HEK293 (cell line): Measurements from ENCODE around the gene STK10.

Source experiments
- CTCF ChIA-PET: fragments of 350-600 bp; formaldehyde crosslinking; extraction: SDS; loops from one replicate; lab custom pipeline; 2021; ENCODE audit warnings: antibody characterized with exemption; lab: Yijun Ruan, JAX
- POLR2A ChIA-PET: fragments of 300-600 bp; formaldehyde crosslinking; extraction: SDS; loops from one replicate; lab custom pipeline; 2020; ENCODE audit warnings: antibody characterized with exemption, inconsistent platforms; lab: Yijun Ruan, JAX
- H3K27ac ChIP-seq: fragments of 200-500 bp; sonication (Bioruptor generic); 2 replicates; pipeline ENCODE4 v1.5.1; 2014; ENCODE audit warnings: low read depth, low read length, control low read depth, inconsistent platforms; ENCODE audit errors: extremely low read depth
- H3K36me3 ChIP-seq, 2 experiments: fragments of 200-500 bp in 1 of 2; sonication (Bioruptor generic) in 1 of 2; 1 replicate in 1 of 2; 2 replicates in 1 of 2; pipeline ENCODE4 v1.5.1; 2014 to 2017; ENCODE audit warnings: inconsistent platforms in 2 of 2, low read length in 2 of 2; ENCODE audit not compliant: control insufficient read depth in 2 of 2, insufficient read depth in 1 of 2
- H3K4me1 ChIP-seq: fragments of 200-500 bp; sonication (Bioruptor generic); 2 replicates; pipeline ENCODE4 v1.5.1; 2014; ENCODE audit warnings: mild to moderate bottlenecking, low read length, inconsistent platforms; ENCODE audit not compliant: control insufficient read depth, insufficient read depth
- H3K4me3 ChIP-seq: 2 replicates; pipeline ENCODE4 v1.5.1; 2011; ENCODE audit warnings: low read depth, mild to moderate bottlenecking, control low read depth, low read length, moderate library complexity
- H3K9me3 ChIP-seq: fragments of 200-500 bp; sonication (Bioruptor generic); 2 replicates; pipeline ENCODE4 v1.5.1; 2014; ENCODE audit warnings: low read depth, low read length, inconsistent platforms; ENCODE audit not compliant: control insufficient read depth, insufficient read depth
- ZFP69B ChIP-seq: fragments of 450-650 bp; formaldehyde crosslinking; IDR thresholded peaks from 2 replicates; pipeline ENCODE4 v1.5.1; 2016; ENCODE audit warnings: missing biosample characterization, missing genetic modification characterization
- ZNF112 ChIP-seq: fragments of 450-650 bp; formaldehyde crosslinking; IDR thresholded peaks from 2 replicates; pipeline ENCODE4 v1.5.0; 2017; ENCODE audit warnings: missing biosample characterization, missing genetic modification characterization
- ZNF202 ChIP-seq: fragments of 450-650 bp; formaldehyde crosslinking; IDR thresholded peaks from 2 replicates; pipeline ENCODE4 v1.5.1; 2016; ENCODE audit warnings: missing biosample characterization, missing genetic modification characterization, borderline replicate concordance
- ZNF600 ChIP-seq: fragments of 450-650 bp; formaldehyde crosslinking; IDR thresholded peaks from 2 replicates; pipeline ENCODE4 v1.5.1; 2016; ENCODE audit warnings: missing biosample characterization, missing genetic modification characterization
- ZNF654 ChIP-seq: fragments of 450-650 bp; formaldehyde crosslinking; IDR thresholded peaks from 2 replicates; pipeline ENCODE4 v1.5.1; 2016; ENCODE audit warnings: low read depth, missing biosample characterization, missing genetic modification characterization
- ZNF791 ChIP-seq: fragments of 450-650 bp; formaldehyde crosslinking; IDR thresholded peaks from 2 replicates; pipeline ENCODE4 v1.5.1; 2016; ENCODE audit warnings: missing biosample characterization, missing genetic modification characterization
- TF ChIP-seq, protein P1 (sequence below): fragments of 450-650 bp; formaldehyde crosslinking; IDR thresholded peaks from 2 replicates; pipeline ENCODE4 v1.5.1; 2016; ENCODE audit warnings: missing biosample characterization, missing genetic modification characterization
- TF ChIP-seq, protein P2 (sequence below): fragments of 450-650 bp; formaldehyde crosslinking; IDR thresholded peaks from 2 replicates; pipeline ENCODE4 v1.5.1; 2017; ENCODE audit warnings: missing biosample characterization, missing genetic modification characterization
- TF ChIP-seq, protein P3 (sequence below): fragments of 450-650 bp; formaldehyde crosslinking; IDR thresholded peaks from 2 replicates; pipeline ENCODE4 v1.5.1; 2016; ENCODE audit warnings: missing biosample characterization, missing genetic modification characterization

STK10 gene

DNA sequence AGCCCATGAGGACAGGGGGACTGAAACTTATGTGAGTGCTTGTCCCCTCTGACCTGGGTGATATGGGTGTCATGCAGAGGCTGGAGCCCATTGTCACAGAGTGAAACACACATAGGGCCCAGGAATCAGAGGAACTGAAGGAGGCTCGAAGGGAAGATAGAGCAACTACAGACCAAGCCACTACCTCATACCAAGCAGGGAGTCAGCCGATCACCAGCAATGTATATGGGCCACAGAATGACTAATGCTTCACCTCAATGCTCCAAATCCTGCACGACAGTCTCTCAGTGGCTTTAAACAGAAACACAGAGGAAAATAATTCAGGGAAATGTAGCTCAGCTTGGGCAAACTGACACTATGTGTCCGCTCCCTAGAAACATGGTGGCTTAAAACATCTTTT is 172.7 kb downstream of the STK10 start:
- no peaks in the 10 kb centered on the region; a peak in 1 of 3 replicates for H3K36me3 ChIP-seq
- no peak overlapping the region for H3K27ac ChIP-seq
- POLR2A ChIA-PET = no interaction called here
- no peak for TF ChIP-seq ZNF600 (tag by site-specific recombination)
- TF ChIP-seq, protein P1, sequence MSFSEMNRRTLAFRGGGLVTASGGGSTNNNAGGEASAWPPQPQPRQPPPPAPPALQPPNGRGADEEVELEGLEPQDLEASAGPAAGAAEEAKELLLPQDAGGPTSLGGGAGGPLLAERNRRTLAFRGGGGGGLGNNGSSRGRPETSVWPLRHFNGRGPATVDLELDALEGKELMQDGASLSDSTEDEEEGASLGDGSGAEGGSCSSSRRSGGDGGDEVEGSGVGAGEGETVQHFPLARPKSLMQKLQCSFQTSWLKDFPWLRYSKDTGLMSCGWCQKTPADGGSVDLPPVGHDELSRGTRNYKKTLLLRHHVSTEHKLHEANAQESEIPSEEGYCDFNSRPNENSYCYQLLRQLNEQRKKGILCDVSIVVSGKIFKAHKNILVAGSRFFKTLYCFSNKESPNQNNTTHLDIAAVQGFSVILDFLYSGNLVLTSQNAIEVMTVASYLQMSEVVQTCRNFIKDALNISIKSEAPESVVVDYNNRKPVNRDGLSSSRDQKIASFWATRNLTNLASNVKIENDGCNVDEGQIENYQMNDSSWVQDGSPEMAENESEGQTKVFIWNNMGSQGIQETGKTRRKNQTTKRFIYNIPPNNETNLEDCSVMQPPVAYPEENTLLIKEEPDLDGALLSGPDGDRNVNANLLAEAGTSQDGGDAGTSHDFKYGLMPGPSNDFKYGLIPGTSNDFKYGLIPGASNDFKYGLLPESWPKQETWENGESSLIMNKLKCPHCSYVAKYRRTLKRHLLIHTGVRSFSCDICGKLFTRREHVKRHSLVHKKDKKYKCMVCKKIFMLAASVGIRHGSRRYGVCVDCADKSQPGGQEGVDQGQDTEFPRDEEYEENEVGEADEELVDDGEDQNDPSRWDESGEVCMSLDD (tag by site-specific recombination) = no peak
- TF ChIP-seq, protein P2, sequence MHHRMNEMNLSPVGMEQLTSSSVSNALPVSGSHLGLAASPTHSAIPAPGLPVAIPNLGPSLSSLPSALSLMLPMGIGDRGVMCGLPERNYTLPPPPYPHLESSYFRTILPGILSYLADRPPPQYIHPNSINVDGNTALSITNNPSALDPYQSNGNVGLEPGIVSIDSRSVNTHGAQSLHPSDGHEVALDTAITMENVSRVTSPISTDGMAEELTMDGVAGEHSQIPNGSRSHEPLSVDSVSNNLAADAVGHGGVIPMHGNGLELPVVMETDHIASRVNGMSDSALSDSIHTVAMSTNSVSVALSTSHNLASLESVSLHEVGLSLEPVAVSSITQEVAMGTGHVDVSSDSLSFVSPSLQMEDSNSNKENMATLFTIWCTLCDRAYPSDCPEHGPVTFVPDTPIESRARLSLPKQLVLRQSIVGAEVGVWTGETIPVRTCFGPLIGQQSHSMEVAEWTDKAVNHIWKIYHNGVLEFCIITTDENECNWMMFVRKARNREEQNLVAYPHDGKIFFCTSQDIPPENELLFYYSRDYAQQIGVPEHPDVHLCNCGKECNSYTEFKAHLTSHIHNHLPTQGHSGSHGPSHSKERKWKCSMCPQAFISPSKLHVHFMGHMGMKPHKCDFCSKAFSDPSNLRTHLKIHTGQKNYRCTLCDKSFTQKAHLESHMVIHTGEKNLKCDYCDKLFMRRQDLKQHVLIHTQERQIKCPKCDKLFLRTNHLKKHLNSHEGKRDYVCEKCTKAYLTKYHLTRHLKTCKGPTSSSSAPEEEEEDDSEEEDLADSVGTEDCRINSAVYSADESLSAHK (tag by site-specific recombination) = no peak
- no peak for TF ChIP-seq ZNF791
- no peak overlapping the region for H3K4me3 ChIP-seq
- H3K4me1 ChIP-seq = no peaks in the 10 kb centered on the region
- no peaks in the 10 kb centered on the region for H3K9me3 ChIP-seq
- CTCF ChIA-PET = interaction anchor here (0.6 to 1.1 kb wide), 2 partner anchors 44 to 102 kb away, joined by 3 to 5 read pairs; no protein-coding TSS in a partner anchor

DNA sequence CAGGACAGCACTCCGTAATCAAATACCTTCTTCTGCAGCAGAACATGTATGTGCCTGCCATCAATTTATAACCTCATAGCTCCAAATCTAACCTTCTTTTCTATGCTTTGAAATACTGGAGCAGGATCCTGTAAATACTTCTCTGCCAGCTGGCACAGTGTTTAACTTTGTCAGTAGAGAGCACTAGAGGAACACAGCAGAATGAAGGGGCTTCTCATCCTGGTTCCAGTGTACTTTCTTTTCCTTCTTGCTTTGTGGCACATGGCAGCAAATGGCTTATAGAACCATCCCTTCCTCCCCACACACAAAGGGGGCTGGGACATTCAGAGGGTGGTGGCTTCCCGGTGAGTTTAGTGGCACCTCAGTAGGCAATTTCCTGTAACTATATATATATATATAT is 177.7 kb downstream of the STK10 start:
- CTCF ChIA-PET = interaction anchor here (0.6 to 1.8 kb wide), 4 partner anchors 14 to 291 kb away, joined by 3 to 12 read pairs (median 8); no protein-coding TSS in a partner anchor
- peaks cover 4% of the 10 kb centered on the region; the same call in 1 of the 2 replicates for H3K4me1 ChIP-seq
- TF ChIP-seq ZNF202 (tag by site-specific recombination) = no peak
- TF ChIP-seq, protein P3, sequence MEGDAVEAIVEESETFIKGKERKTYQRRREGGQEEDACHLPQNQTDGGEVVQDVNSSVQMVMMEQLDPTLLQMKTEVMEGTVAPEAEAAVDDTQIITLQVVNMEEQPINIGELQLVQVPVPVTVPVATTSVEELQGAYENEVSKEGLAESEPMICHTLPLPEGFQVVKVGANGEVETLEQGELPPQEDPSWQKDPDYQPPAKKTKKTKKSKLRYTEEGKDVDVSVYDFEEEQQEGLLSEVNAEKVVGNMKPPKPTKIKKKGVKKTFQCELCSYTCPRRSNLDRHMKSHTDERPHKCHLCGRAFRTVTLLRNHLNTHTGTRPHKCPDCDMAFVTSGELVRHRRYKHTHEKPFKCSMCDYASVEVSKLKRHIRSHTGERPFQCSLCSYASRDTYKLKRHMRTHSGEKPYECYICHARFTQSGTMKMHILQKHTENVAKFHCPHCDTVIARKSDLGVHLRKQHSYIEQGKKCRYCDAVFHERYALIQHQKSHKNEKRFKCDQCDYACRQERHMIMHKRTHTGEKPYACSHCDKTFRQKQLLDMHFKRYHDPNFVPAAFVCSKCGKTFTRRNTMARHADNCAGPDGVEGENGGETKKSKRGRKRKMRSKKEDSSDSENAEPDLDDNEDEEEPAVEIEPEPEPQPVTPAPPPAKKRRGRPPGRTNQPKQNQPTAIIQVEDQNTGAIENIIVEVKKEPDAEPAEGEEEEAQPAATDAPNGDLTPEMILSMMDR (tag by site-specific recombination) = peak; percentile 31; the same call in 1 of the 2 replicates
- TF ChIP-seq ZNF654 (tag by site-specific recombination) = peak; percentile 45
- TF ChIP-seq ZFP69B = no peak
- TF ChIP-seq, all 188 proteins: peak for 2
- POLR2A ChIA-PET = interaction anchor here (0.7 kb wide), 2 partner anchors 60 to 987 kb away, joined by 4 to 5 read pairs; no protein-coding TSS in a partner anchor
- Histone ChIP-seq H3K9me3 (no peaks in the 10 kb centered on the region), H3K27ac (no peak overlapping the region), H3K36me3 (no peaks in the 10 kb centered on the region; a peak in 1 of 3 replicates), H3K4me3 (no peak overlapping the region)

DNA sequence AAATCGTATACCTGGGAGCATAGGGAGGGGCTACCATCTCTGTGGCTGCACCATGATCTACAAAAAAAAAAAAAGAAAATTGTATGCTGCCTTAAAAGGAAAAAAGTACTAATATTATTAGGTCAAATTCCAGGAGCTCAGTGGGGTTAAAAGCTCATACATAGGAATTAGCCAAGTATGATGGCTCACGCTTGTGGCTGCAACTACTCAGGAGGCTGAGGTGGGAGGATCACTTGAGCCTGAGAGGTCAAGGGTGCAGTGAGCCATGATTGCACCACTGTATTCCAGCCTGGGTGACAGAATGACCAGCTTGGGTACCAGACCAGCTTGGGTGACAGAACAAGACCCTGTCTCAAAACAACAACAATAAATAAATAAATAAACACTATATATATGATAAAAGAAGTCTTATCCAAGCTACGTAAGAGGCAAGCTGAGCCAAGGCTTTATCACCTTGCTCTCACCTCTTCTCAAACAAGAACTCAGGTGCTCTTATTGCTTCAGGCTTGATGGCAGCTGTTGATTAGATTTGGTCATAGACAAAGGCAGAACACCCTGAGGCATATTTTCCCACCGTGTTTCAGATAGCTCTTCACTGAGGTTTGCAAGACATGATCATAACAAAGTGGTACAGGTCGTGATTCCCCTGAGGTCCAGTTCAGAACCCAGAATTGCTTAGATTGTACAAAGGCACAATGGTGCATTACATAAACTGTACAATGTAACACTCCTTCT is 178.3 kb downstream of the STK10 start:
- POLR2A ChIA-PET = interaction anchor here (0.7 kb wide), 1 partner anchor 61 kb away, joined by 4 read pairs; no protein-coding TSS in a partner anchor
- Histone ChIP-seq H3K36me3 (no peaks in the 10 kb centered on the region; a peak in 1 of 3 replicates), H3K4me3 (no peak overlapping the region), H3K9me3 (no peaks in the 10 kb centered on the region), H3K4me1 (peaks cover 6% of the 10 kb centered on the region), H3K27ac (no peak overlapping the region)
- TF ChIP-seq ZNF112 (tag by site-specific recombination) = no peak
- CTCF ChIA-PET = interaction anchor here (0.6 to 1.8 kb wide), 5 partner anchors 13 to 290 kb away, joined by 3 to 12 read pairs (median 4); no protein-coding TSS in a partner anchor
